Measurements from ENCODE around the gene MRPL11. TPM values are rescaled to one million over a fixed set of nuclear protein-coding genes. Genes with fewer than 3 reads are reported as not detected.
A peak's percentile ranks its signal among the peaks of the same experiment; 100 is the strongest.

The MRPL11 gene
- total and polyA plus RNA-seq, 2 of the 13 experiments (the other 11 are each of a cell fraction or from before 2014, with no cell fraction given) = 72.9 to 176 TPM

DNA sequence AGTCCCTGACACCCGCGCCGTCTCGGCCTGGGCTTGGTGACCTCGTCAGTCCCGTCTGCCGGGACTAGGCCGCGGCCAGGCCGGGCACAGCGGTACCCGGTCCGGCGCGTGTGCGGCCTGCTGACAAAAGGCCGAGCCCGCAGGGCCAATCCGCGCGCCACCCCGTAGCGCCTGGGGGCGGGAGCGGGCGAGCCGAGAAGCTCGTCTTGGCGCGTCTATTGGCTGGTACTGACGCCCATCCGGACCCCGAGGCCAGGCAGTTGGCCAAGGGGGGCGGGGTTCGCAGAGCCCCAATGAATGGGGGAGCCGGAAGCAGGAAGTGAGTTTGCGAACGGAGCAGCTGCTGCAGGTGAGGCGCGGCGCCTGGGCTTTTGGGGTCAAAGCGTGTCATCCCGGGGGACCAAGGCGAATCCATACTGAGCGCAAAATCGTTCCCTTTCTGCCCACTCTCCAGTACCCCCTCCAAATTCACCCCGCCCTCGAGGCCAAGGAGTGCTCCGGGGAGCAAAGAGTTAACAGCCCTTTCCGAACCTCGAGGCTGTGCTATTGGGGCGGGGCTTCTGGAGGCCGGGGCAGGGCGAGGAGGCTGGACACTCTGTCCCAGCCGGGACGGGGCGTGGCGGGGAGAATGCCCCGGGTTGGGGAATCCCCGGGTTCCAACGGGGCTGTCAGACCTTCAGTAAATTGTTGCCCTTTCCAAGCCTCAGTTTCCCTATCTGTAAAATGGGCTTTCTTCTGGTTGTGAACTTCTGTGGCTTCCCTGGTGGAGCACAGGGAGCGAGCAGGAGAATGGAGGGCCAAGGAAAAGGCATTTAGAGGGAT lies 41.7 kb upstream of the MRPL11 start, which contains the start of gene DPP3 (continued):
- no peak for TF ChIP-seq EP300 (IDR thresholded peaks at IDR 0.05; ENCODE audit: low read depth in 2 of 2, low read length in 2 of 2)
- 0 out of 2 replicates have a peak, but pooled peaks have one; percentile 31 for TF ChIP-seq EP300 (CRISPR knock-in tag; IDR thresholded peaks at IDR 0.05; ENCODE audit: borderline replicate concordance)
- peak; percentile 89; the same call in 1 of the 2 replicates for TF ChIP-seq ZNF431 (CRISPR knock-in tag; IDR thresholded peaks at IDR 0.05; ENCODE audit: borderline replicate concordance, low read depth)
- TF ChIP-seq, protein P1, sequence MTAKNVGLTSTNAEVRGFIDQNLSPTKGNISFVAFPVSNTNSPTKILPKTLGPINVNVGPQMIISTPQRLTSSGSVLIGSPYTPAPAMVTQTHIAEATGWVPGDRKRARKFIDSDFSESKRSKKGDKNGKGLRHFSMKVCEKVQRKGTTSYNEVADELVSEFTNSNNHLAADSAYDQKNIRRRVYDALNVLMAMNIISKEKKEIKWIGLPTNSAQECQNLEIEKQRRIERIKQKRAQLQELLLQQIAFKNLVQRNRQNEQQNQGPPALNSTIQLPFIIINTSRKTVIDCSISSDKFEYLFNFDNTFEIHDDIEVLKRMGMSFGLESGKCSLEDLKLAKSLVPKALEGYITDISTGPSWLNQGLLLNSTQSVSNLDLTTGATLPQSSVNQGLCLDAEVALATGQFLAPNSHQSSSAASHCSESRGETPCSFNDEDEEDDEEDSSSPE (CRISPR knock-in tag; IDR thresholded peaks at IDR 0.05) = peak; percentile 73
- TF ChIP-seq, protein P2, sequence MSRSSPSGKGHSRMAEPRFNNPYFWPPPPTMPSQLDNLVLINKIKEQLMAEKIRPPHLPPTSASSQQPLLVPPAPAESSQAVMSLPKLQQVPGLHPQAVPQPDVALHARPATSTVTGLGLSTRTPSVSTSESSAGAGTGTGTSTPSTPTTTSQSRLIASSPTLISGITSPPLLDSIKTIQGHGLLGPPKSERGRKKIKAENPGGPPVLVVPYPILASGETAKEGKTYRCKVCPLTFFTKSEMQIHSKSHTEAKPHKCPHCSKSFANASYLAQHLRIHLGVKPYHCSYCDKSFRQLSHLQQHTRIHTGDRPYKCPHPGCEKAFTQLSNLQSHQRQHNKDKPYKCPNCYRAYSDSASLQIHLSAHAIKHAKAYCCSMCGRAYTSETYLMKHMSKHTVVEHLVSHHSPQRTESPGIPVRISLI (CRISPR knock-in tag; IDR thresholded peaks at IDR 0.05; ENCODE audit: borderline replicate concordance) = no peak
- peak; percentile 25; the same call in 1 of the 2 replicates for TF ChIP-seq TOPORS (CRISPR knock-in tag; IDR thresholded peaks at IDR 0.05)
- TF ChIP-seq, protein P3, sequence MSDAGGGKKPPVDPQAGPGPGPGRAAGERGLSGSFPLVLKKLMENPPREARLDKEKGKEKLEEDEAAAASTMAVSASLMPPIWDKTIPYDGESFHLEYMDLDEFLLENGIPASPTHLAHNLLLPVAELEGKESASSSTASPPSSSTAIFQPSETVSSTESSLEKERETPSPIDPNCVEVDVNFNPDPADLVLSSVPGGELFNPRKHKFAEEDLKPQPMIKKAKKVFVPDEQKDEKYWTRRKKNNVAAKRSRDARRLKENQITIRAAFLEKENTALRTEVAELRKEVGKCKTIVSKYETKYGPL (CRISPR knock-in tag; IDR thresholded peaks at IDR 0.05) = no peak
- TF ChIP-seq KDM5A (IDR thresholded peaks at IDR 0.05; ENCODE audit: borderline replicate concordance, low read length) = peak; percentile 75; the same call in 1 of the 2 replicates
- TF ChIP-seq KDM3A (CRISPR knock-in tag; IDR thresholded peaks at IDR 0.05; ENCODE audit: low read depth) = peak; percentile 34; the same call in 1 of the 2 replicates
- TF ChIP-seq, protein P4, sequence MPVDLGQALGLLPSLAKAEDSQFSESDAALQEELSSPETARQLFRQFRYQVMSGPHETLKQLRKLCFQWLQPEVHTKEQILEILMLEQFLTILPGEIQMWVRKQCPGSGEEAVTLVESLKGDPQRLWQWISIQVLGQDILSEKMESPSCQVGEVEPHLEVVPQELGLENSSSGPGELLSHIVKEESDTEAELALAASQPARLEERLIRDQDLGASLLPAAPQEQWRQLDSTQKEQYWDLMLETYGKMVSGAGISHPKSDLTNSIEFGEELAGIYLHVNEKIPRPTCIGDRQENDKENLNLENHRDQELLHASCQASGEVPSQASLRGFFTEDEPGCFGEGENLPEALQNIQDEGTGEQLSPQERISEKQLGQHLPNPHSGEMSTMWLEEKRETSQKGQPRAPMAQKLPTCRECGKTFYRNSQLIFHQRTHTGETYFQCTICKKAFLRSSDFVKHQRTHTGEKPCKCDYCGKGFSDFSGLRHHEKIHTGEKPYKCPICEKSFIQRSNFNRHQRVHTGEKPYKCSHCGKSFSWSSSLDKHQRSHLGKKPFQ (CRISPR knock-in tag; IDR thresholded peaks at IDR 0.05; ENCODE audit: insufficient replicate concordance) = peak; percentile 86
- TF ChIP-seq, protein P5, sequence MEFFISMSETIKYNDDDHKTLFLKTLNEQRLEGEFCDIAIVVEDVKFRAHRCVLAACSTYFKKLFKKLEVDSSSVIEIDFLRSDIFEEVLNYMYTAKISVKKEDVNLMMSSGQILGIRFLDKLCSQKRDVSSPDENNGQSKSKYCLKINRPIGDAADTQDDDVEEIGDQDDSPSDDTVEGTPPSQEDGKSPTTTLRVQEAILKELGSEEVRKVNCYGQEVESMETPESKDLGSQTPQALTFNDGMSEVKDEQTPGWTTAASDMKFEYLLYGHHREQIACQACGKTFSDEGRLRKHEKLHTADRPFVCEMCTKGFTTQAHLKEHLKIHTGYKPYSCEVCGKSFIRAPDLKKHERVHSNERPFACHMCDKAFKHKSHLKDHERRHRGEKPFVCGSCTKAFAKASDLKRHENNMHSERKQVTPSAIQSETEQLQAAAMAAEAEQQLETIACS (CRISPR knock-in tag; IDR thresholded peaks at IDR 0.05) = no peak
- TF ChIP-seq ZNF335 (CRISPR knock-in tag; IDR thresholded peaks at IDR 0.05) = no peak; the same call in none of the 2 replicates
- TF ChIP-seq, protein P6, sequence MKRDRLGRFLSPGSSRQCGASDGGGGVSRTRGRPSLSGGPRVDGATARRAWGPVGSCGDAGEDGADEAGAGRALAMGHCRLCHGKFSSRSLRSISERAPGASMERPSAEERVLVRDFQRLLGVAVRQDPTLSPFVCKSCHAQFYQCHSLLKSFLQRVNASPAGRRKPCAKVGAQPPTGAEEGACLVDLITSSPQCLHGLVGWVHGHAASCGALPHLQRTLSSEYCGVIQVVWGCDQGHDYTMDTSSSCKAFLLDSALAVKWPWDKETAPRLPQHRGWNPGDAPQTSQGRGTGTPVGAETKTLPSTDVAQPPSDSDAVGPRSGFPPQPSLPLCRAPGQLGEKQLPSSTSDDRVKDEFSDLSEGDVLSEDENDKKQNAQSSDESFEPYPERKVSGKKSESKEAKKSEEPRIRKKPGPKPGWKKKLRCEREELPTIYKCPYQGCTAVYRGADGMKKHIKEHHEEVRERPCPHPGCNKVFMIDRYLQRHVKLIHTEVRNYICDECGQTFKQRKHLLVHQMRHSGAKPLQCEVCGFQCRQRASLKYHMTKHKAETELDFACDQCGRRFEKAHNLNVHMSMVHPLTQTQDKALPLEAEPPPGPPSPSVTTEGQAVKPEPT (CRISPR knock-in tag; IDR thresholded peaks at IDR 0.05; ENCODE audit: low read depth) = no peak
- TF ChIP-seq IRX3 (CRISPR knock-in tag; IDR thresholded peaks at IDR 0.05; ENCODE audit: borderline replicate concordance, low read depth) = peak; percentile 79; the same call in 1 of the 2 replicates
- TF ChIP-seq CAMTA2 (CRISPR knock-in tag; IDR thresholded peaks at IDR 0.05; ENCODE audit: borderline replicate concordance) = no peak
- TF ChIP-seq PHB2 (IDR thresholded peaks at IDR 0.05; ENCODE audit: partially characterized antibody) = no peak
- TF ChIP-seq, protein P7, sequence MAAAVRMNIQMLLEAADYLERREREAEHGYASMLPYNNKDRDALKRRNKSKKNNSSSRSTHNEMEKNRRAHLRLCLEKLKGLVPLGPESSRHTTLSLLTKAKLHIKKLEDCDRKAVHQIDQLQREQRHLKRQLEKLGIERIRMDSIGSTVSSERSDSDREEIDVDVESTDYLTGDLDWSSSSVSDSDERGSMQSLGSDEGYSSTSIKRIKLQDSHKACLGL (CRISPR knock-in tag; IDR thresholded peaks at IDR 0.05) = peak; percentile 94
- no peak for TF ChIP-seq ZNF83 (CRISPR knock-in tag; IDR thresholded peaks at IDR 0.05; ENCODE audit: borderline replicate concordance)
- no peak; the same call in 1 of the 2 replicates for TF ChIP-seq ZFP36L1 (CRISPR knock-in tag; IDR thresholded peaks at IDR 0.05)

Data from HepG2 (cell line).